Fibroblast of skin of left biceps (primary cell): ENCODE measurements around the gene SERTAD2.
A peak's percentile ranks its signal among the peaks of the same experiment; 100 is the strongest.

Experiments
- DNase-seq, 2 experiments: peaks; one replicate each; pipeline ENCODE4 v3.0.0-alpha.2; 2013; ENCODE audit warnings: low read depth in 2 of 2

The SERTAD2 gene

DNA sequence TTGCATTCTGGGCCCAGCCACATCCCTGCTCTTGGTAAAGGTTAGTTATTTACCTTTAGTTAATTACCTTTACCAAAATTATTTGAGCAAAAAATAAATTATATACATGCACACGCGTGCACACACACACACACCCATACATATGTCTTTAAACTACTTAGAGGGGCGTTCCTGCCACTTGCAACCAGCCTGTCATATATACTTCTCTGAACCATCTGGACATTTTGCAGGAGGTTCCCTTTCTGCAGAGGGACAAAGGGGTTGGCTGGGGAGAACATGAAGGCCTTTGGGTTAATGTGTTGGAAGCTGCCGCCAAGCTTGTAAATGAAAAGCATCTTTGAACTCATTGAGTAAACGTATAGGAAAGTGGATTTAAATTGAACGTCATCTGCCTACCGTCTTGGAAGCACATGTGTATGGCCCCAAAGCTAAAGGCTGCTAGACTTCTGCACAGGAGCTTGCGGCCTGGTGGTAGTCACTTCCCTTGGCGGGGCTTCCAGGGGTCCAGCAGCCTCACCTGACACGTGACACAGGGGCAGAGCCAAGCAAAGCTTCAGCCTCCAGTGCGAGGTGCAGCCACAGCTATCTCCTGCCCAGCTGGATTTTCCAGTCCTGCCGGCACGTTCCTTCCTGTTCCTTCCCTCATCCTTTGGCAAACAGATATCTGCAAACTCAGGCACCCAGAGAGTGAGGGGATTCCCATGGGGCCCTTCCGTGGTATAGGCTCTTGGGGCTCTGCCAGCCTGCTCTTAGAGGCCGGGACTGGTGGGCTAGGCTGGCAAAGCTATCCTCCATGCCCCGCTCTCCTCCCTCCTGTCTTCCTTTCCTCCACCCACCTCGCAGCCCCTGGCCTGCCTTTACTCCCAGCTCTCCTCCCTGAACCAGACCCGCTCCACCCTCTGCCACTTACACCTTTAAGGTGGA, 46.1 kb downstream of the SERTAD2 start:
- DNase-seq, result no peak

DNA sequence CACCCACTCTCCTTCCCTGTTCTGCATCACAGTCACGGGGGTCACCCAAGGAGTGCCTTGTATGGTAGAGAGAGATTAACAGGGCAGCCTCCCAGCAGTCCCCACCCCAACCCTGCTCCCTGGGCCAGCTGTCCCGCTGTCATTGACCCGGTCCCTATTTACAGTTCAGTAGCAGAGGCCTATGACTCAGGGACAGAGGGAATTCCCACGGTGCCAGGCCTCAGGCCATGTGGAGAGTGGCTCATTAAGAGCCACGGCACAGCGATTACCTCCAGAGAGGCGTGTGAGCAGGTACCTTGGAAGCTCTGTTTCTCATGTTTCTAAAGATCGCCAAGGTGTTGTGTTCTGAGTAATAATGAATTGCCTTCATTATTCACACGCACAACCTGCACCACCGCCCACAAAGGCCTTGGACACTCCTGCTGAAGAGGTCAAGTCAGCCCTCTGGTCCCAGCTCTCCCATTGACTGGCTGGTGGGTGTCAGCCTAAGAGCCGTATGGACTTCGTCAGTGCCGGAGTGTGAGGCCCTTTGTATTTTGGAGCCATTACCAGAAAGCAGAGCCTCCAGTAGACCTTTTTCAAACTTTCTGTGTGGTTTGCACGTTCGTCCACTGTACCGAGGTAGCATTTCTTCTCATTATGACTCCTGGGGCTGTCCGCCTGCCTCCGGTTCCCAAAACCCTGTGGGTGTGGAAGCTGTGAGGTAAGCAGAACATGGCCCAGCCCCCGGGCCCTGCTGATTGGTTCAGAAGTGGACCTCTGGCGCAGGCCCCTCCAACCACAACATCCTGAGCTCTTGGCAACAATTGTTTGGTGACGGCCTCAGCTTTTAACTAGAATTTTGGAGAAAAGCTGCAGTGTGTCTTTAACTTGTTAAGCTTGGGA, 47.0 kb downstream of the SERTAD2 start:
- peak in 1 of 2 experiments; percentile 35 for DNase-seq

DNA sequence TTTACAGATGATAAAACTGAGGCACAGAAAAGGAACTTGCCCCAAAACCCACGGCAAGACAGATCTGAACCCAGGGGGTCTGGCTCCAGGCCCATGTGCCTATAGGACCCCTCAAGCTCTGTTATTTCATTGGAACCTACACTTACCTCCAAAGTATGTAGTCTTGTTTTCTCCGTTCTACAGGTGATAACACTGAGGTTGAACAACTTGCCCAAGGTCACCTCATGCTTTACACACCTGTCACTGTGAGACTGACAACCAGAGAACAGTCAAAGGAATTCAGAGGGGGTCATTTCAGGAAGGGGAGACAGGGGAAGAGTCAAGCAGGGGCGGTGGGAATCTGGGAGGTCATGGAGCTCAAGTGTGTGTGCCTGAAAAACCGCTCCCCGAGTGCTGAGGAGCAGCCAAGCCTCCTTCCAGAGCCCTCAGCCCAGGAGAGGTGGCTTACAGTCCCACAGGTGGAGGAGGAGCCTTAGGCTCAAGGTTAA, 47.7 kb downstream of the SERTAD2 start:
- DNase-seq, result no peak

DNA sequence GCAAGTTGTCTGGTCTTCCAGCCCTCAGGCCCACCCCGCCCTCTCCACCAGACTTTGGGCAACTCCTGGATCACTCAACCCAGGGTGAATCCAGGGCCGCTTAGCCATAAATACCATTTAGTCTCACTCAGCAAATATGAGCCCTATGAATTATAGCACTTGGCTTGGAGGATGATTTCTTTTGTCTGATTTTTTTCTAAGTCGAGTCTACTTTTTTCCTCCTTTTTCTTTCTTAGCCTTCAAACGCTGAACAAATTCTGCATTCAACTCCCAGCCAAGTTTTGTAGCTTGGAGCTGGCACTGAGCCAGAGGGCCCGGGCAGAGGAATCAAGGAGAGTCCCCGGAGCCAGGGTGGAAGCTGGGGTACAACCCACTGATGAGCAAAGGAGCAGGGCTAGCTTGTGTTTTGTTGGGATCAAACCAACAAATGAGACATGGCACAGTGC, 48.7 kb downstream of the SERTAD2 start:
- DNase-seq, result peak; percentile 74 to 76

DNA sequence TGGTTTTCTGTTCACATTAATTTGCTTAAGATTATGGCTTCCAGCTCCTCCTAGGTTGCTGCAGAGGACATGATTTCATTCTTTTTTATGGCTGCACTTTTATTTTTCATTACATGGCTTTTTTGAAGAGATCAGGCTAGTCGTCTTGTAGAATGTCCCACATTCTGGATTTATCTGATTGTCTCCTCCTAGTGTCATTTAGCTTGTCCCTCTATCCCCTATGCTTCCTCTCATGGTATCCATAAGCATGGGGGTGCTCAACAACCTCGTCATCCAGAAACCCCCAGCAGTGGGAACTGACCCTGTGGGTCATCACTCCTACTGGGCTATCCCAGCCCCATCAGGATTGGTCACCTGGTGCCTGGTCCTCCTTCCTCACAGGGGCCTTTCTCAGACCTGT, 49.6 kb downstream of the SERTAD2 start:
- no peak for DNase-seq

DNA sequence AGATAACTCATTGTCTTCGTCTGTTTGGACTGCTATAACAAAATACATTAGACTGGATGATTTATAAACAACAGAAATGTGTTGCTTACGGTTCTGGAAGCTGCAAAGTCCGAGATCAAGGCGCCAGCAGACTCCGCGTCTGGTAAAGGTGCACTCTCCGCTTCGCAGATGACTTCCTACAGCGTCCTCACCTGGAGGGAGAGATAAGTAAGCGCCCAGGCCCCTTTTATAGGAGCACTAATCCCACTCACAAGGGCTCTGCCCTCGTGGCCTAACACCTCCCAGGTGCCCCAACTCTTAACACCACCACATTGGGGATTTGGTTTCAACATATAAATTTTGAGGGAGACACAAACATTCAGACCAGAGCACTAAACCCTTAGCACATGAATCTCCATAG, 51.3 kb downstream of the SERTAD2 start:
- DNase-seq, result no peak

DNA sequence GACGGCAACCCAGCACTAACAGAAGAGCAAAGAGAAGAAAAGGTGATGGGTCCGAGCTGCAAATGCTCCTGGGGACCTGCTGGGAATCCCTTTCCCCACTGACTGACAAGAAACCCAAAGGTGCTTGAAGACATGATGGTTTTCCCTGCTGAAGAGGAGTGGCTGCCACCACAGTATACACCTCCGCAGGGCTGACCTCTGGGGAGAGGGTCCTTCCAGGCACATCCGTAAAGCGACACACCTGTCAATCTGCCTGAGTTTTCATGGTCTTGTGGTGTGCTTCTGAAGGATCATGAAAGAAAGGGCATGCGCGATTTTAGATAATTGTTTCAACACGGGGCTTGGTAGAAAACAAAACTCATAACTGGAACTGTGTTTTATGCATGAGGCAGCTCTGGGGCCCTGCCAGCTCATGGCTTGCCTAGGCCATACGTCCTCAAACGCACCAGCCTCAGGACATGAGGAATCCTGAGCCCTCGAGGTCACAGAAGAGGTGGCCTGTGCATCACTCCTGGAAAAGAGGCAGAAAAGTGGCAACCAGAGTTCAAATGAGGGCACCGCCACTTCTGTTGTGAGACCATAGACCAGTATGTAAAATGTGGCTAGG, 51.8 kb downstream of the SERTAD2 start:
- DNase-seq, result no peak

DNA sequence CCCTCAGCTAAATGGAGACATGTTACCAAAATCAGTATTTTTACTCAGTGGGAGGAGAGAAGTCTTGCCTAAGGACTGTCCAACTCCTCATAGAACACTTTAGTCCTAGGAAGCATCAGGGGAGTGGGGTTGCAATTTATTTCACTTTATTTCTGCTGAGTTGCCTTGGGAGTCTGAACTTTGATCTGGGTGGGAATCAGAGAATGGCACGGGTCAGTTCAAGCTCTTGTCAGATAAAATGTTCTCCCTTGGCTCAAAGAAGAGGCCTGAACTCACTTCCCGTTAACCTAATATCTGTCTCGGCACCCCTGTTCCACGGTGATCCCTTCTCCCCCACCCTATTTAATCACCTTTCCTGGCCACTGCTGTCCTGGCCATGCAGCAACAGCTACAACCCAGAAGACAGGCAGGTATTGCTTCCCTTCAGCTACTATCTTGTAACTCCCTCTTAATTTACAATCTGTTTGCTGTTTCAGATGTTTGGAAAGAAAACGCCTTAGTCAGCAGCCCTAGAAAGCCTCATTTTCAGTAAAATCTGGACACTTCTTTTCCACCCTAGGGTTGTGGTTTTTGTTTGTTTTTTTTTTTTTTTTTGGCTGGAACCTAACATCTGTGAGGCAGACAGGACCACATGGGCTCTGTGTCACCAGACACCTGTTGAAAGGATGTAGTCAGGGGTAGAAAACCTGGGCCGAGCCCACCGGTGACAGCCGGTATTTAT, 52.5 kb downstream of the SERTAD2 start:
- DNase-seq, result no peak

DNA sequence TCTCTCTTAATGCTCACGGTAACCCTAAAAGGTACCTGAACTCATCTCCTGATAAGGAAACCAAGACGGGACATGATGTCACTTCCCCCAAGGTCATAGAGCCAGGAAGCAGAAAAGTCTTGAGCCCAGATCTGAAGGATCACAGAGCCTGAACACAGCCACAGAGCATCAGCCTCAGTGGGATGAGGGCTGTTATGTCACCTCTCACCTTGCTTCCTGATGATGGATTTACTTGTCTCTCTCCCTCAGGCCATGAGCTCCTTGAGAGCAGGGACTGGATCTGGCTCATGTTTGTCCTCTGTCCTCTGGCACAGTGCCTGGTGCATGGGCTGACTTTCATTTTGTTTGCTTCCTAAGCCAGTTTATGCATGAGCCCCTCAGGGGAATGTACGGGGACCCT, 54.2 kb downstream of the SERTAD2 start:
- DNase-seq, result no peak

DNA sequence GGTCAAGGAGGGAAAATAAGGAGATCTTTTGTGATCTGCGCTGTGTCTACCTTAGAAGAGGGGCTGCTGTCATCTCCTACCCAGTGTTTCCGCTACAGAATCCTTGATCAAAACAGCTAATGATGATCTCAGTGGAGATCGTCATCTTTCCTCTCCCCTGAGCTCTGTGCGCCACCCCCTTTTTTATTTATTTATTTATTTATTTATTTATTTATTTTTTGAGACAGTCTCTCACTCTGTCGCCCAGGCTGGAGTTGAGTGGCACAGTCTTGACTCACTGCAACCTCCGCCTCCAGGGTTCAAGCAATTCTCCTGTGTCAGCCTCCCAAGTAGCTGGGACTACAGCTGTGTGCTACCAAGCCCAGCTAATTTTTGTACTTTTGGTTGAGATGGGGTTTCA, 55.5 kb downstream of the SERTAD2 start:
- DNase-seq, result no peak

DNA sequence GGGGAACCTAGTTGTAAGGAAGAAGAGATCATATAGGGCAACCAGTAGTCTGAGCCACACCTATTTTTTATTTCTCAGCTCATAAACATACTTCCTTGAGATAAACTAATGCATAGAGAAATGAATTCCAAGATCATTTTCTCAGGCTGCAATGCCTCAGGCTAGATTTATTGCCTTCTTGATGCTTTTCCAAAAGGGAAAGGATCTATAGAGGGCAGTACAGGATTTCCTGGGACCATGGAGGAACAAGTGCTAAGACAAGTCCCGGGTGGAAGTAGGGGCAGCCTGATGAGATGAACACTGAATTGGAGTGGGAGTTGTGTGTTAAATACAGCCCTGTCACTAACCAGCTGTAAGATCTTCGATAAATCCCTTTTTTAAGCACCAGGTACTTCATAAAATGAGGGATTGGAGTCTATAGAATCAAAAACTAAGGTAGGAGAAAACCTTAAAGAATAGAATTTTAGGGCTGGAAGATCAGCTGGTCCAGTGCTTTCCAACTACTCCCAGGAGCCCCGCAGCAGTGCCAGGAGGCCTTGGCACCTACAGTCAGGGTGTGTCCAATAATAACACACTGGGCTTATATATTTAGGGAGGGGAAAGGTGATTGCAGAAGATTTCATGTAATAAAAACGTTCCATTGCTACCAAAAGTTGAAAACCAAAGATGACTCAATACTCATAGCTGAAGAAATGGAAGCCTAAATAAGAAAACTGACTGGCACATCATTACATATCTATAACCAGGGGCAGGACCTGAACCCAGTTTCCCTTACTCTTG, 58.1 kb downstream of the SERTAD2 start:
- DNase-seq, result no peak

DNA sequence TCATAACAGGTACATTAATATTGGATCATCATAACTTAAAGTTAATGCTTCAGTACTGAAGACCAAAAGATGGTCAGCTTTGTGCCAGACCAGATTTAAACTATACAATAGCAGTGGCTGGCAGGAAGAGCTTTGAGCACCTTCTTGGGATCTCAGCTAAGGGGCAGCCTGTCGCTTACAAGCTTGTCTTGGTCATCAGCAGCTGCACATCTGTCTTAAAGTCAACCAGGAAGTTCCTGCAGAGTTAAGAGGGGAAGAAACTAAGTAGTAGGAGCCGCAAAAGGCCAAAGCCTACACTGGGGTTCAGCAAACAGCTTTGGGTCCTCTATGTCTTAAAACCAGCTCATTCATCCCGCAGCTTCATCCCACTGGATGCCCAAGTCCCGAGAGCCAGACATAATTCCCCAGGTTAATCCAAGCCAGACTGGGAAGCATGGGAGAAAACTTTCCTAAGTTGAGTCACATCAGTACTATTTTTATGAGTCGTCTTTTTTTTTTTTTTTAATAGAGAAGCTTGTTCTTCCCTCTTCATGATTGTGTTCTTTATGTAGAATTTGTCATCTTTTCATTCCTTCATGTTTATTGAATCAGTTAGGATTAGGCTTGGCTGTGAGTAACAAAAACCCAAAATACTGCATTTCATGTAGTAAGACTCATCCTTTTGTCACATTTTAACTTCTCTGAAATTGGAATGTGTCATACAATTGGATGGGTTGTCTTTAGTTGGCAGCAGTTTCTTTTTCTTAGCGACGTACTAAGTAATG, 59.3 kb downstream of the SERTAD2 start:
- DNase-seq, result peak in 1 of 2 experiments; percentile 38

DNA sequence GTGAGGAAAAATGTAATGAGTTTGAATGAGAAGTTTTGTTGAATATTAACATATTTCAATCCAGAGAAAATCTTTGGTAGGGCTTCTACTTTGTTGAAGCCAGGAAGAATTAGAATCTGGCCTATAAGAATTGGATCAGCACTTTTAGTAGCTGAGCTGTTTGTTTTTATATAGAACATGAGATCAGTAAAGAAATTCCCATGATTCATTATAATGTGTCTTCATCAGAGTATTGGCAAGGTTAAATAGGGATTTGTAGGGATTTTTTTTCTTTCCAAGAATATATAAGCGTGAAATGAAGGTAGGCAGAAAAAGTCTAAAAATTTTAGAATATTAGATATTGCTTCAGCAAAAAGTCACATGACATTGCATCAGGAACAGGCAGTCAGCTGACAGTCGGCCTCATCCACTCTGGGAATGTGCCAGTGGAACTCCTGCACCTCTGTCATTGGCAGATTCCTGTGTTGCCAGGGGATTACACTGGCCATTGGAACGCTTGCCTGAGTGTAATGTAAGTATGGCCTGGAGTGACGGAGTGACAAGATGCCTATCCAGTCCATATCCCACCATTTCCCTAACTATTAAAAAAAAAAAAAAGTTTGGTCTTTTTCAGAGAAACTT, 60.6 kb downstream of the SERTAD2 start:
- no peak for DNase-seq

DNA sequence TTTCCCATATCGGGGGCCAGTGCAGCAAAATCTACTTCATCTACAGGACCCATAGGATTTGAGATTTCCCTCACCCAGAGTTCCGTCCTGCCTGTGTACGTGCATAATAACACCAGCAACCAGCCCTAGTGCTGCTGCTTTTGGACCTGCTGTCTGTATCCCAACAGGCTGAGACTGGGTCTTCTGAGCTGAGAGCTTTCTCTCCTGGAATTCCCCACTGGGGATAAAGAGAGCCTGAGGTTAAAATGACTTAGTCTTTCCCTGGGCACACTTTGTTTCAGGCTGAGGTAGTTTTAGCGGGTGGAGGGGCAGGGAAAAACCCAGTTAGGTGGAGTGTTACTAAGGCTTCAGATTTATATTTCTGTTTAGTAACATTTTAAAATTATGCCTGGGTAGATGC, 62.5 kb downstream of the SERTAD2 start:
- DNase-seq, result no peak

DNA sequence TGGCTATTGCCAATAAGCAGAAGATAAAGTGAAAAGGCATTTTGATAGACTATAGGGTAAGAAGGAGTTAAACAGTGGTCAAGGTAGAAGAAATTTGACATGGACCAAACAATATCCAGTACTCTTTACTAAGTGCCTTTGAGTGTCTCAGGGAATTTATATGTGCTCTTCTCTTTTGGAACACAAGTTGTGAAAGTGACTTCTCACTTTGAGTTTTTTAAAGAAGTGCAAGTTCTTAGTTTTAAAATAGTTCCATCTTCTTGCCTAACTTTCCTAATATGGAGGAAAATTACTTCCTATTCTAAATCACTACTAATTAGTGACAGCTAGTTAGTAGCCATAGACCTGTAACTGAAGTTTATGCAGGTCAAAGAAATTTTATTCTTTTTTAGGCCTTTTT, 66.2 kb downstream of the SERTAD2 start:
- DNase-seq, result no peak

DNA sequence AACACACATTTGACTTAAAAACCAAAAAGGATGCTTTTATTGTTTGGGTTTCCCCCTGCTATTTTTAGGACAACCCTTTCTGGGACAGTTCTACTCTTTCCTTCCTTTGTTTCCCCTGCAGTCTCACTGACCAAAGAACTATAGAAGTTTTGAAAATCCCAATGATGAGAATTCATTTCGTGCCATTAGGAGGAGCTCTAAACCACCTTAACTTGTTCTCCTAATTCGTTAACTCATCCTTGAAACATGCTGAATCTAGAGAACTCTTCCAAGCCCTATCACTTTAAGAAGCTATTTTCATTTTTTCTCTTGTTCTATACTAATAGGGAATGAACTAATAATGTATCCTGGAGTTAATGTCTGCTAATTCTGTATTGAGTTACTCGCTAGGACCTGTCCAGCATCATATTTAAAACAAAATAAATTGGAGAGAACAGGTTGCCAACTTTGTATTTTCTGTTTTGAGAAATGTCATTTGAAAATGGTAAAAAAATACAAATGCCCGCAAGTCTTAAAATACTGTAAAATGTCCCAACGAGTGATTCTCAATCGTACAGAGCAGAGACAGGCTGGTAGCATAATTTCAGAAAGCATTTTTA, 66.7 kb downstream of the SERTAD2 start:
- no peak for DNase-seq

DNA sequence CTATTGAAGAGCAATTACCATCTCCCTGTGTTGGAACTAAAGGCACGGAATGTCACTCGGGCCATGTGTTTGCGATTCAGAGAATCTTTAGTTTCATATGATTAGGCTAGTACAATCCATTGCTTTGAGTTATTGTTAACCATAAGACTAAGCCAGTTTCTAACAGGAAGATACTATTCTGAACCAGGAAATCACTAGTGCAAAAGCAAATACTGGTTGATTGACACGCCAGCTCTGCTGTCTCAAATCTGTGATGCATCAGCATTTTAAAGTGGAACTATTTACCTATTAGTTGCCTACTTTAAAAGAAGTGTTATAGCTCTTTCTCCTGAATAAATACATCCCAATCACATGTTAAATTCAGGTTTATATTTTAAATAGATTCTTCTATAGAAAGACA, 67.7 kb downstream of the SERTAD2 start:
- no peak for DNase-seq

DNA sequence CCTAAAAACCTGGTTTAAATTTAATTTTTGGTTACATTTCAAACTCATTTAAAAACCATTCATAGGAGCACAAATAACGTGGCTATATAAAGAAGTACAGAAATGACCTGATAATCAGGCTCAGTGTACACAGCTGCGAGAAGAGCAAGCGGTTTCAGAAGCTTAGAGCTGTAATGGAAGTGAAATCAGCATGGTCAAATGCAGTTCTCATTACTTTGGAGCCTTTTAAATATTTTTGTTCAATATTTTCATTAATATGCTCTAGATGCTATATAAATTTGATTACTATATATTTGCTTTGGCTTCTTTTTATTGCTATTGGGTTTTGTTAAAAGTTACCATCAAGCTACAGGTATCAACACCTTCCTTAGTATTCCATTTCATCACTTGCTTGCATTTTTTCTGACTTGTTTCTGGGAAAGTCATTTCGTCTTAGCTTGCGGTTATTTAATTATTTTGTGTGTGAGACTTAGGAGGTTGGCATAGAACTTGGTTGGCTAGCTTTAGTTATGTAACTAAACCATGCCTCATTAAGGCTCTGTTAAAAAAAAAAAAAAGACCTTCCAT, 70.9 kb downstream of the SERTAD2 start:
- no peak for DNase-seq
